Stimulated activated CD8-positive, alpha-beta memory T cell treated with anti-CD3 and anti-CD28 coated beads, Interleukin-7, amount 100 ng/mL, for 24 hours (primary cell): ENCODE results near the gene OVOL2.
"Not testable (repeated sequence)": the region's sequence is repeated elsewhere in the genome, so short reads cannot be mapped to it uniquely, and the experiment has no call there.

Source experiments
- DNase-seq: peaks from one replicate; pipeline ENCODE4 v3.0.0-alpha.2; 2020; ENCODE audit warnings: low read depth

Gene OVOL2

GRCh38 chr20:18057994-18058349 lies 256 bp upstream of the OVOL2 start:
- no peak for DNase-seq

- DNase-seq, result no peak
Observed at GRCh38 chr20:18056174-18057100, 1.3 kb downstream of the OVOL2 start.

GRCh38 chr20:18055261-18055660 lies 2.5 kb downstream of the OVOL2 start:
- DNase-seq, result no peak

- DNase-seq, result no peak
Observed at GRCh38 chr20:18052856-18053255, 4.9 kb downstream of the OVOL2 start.

GRCh38 chr20:18050628-18051027 lies 7.1 kb downstream of the OVOL2 start:
- no peak for DNase-seq

GRCh38 chr20:18048176-18048575 lies 9.5 kb downstream of the OVOL2 start:
- DNase-seq, result no peak

GRCh38 chr20:18046535-18046934 lies 11.2 kb downstream of the OVOL2 start:
- no peak for DNase-seq

GRCh38 chr20:18042229-18042628 lies 15.5 kb downstream of the OVOL2 start:
- no peak for DNase-seq

GRCh38 chr20:18041462-18041861 lies 16.3 kb downstream of the OVOL2 start:
- DNase-seq, result no peak

- no peak for DNase-seq
Observed at GRCh38 chr20:18039063-18039462, 18.7 kb downstream of the OVOL2 start.

GRCh38 chr20:18034039-18034438 lies 23.7 kb downstream of the OVOL2 start:
- DNase-seq, result no peak

GRCh38 chr20:18032977-18033892 lies 24.5 kb downstream of the OVOL2 start:
- no peak for DNase-seq

GRCh38 chr20:18031888-18032509 lies 25.7 kb downstream of the OVOL2 start:
- no peak for DNase-seq

- DNase-seq, result no peak
Observed at GRCh38 chr20:18031050-18031449, 26.7 kb downstream of the OVOL2 start.

GRCh38 chr20:18030020-18030419 lies 27.7 kb downstream of the OVOL2 start:
- no peak for DNase-seq

GRCh38 chr20:18027011-18027410 lies 30.7 kb downstream of the OVOL2 start:
- DNase-seq, result not testable (repeated sequence)

GRCh38 chr20:18024606-18025127 lies 33.0 kb downstream of the OVOL2 start:
- DNase-seq, result no peak

GRCh38 chr20:18020931-18021330 lies 36.8 kb downstream of the OVOL2 start:
- DNase-seq, result no peak

GRCh38 chr20:18019068-18019467 lies 38.6 kb downstream of the OVOL2 start:
- no peak for DNase-seq

- DNase-seq, result no peak
Observed at GRCh38 chr20:18018100-18018499, 39.6 kb downstream of the OVOL2 start.

GRCh38 chr20:18016772-18017171 lies 40.9 kb downstream of the OVOL2 start:
- no peak for DNase-seq

- DNase-seq, result no peak
Observed at GRCh38 chr20:18014411-18014810, 43.3 kb downstream of the OVOL2 start.
